Activated CD8-positive, alpha-beta T cell treated with anti-CD3 and anti-CD28 coated beads for 36 hours (primary cell): Measurements from ENCODE around the gene UBXN2A. TPM values are rescaled to one million over a fixed set of nuclear protein-coding genes. Genes with fewer than 3 reads are reported as not detected.

Source experiments
- ATAC-seq: fragments of 200-7000 bp; cut with Tn5 transposase; one replicate; pipeline ENCODE4 v1.10.0; 2021; ENCODE audit warnings: mild to moderate bottlenecking, moderate library complexity
- CTCF ChIA-PET: fragments of 350-600 bp; sonication (Branson Sonifier 250); formaldehyde crosslinking; loops from one replicate; lab custom pipeline; 2021; ENCODE audit warnings: antibody characterized with exemption; lab: Charles Lee
- POLR2A ChIA-PET: fragments of 350-600 bp; sonication (Branson Sonifier 250); formaldehyde crosslinking; loops from one replicate; lab custom pipeline; 2021; ENCODE audit warnings: antibody characterized with exemption; lab: Charles Lee
- DNase-seq: peaks from one replicate; pipeline ENCODE4 v3.0.0-alpha.2; 2020
- H3K27ac Mint-ChIP-seq: one replicate; pipeline ENCODE4 v1.8.0; 2021; ENCODE audit warnings: mild to moderate bottlenecking, mixed read lengths
- H3K27me3 Mint-ChIP-seq: one replicate; pipeline ENCODE4 v1.8.0; 2021; ENCODE audit warnings: mixed read lengths
- H3K36me3 Mint-ChIP-seq: one replicate; pipeline ENCODE4 v1.8.0; 2021; ENCODE audit warnings: low read depth, mixed read lengths
- H3K4me1 Mint-ChIP-seq: one replicate; pipeline ENCODE4 v1.8.0; 2021; ENCODE audit warnings: low read depth, mixed read lengths
- H3K4me3 Mint-ChIP-seq: one replicate; pipeline ENCODE4 v1.8.0; 2021; ENCODE audit warnings: mild to moderate bottlenecking, moderate library complexity, mixed read lengths
- H3K9me3 Mint-ChIP-seq: one replicate; pipeline ENCODE4 v1.8.0; 2021; ENCODE audit warnings: mixed read lengths
- intact Hi-C: fragments of 100-400 bp; cut with micrococcal nuclease; formaldehyde crosslinking; loops from one replicate; pipeline ENCODE4 v1.10.0; 2022
- total RNA-seq, 2 experiments: library from RNA; stranded (reverse); gene quantifications; one replicate each; pipeline ENCODE4 v1.2.3, GENCODE V29; 2021
- TF ChIP-seq, protein P1 (sequence below): fragments of 200-600 bp; IDR thresholded peaks from one replicate; pipeline ENCODE4 v1.8.0; 2022; ENCODE audit warnings: antibody characterized with exemption, mild to moderate bottlenecking

Gene UBXN2A
- total RNA-seq, 2 experiments from 2014 or later = 11.1 to 11.2 TPM

DNA sequence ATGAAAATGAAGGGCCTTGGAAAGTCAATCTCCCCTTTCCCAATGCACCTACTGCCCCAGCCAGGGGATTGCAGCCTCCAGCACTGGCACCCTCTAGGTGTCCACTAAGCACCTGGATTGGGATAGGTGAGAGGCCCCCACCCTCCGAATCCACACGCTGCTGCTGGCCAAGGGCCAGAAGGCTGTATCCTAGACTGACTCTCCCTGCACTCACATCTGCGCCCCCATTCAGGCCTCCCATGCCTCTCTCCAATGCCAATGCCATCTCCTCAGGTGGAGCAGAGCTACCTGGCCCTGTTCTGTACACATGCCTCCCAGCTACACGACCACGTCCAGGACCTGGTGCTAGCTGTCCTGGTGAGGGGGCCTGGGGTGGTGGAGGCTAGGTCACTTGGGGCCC lies 79.5 kb downstream of the UBXN2A start:
- H3K27ac Mint-ChIP-seq = no peak overlapping the region
- H3K36me3 Mint-ChIP-seq = peaks cover 7% of the 10 kb centered on the region
- H3K27me3 Mint-ChIP-seq = no peaks in the 10 kb centered on the region
- intact Hi-C loops = no loop called here
- DNase-seq (no peak), ATAC-seq (no peak)
- TF ChIP-seq, protein P1, sequence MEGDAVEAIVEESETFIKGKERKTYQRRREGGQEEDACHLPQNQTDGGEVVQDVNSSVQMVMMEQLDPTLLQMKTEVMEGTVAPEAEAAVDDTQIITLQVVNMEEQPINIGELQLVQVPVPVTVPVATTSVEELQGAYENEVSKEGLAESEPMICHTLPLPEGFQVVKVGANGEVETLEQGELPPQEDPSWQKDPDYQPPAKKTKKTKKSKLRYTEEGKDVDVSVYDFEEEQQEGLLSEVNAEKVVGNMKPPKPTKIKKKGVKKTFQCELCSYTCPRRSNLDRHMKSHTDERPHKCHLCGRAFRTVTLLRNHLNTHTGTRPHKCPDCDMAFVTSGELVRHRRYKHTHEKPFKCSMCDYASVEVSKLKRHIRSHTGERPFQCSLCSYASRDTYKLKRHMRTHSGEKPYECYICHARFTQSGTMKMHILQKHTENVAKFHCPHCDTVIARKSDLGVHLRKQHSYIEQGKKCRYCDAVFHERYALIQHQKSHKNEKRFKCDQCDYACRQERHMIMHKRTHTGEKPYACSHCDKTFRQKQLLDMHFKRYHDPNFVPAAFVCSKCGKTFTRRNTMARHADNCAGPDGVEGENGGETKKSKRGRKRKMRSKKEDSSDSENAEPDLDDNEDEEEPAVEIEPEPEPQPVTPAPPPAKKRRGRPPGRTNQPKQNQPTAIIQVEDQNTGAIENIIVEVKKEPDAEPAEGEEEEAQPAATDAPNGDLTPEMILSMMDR = no peak
- POLR2A ChIA-PET = no interaction called here
- H3K4me3 Mint-ChIP-seq = no peak overlapping the region
- no peaks in the 10 kb centered on the region for H3K9me3 Mint-ChIP-seq
- no peaks in the 10 kb centered on the region for H3K4me1 Mint-ChIP-seq
- CTCF ChIA-PET = interaction anchor here (1.2 kb wide), 1 partner anchor 64 kb away, joined by 4 read pairs; the partner anchor contains the start of gene TP53I3

DNA sequence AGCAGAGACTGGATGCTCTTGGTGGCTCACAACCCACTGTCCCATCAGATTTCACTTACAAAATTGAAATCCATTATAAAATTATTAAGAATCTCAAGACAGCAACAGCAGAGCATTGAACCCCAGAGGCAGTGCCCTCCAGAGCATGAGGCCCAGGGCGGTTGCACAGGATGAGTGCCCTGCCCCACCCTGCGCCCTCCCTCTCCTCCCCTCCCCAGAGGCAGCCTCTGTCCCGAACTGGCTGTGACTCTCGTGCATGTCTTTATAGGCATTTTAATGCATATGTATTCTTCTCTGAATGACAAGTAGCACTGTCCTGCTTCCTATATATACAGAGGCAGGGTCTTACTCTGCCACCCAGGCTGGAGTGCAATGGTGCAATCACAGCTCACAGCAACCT lies 80.0 kb downstream of the UBXN2A start:
- TF ChIP-seq, protein P1 = no peak
- DNase-seq = no peak
- H3K4me1 Mint-ChIP-seq = no peaks in the 10 kb centered on the region
- no peaks in the 10 kb centered on the region for H3K9me3 Mint-ChIP-seq
- H3K27me3 Mint-ChIP-seq = no peaks in the 10 kb centered on the region
- ChIA-PET CTCF (interaction anchor here (1.2 kb wide), 1 partner anchor 64 kb away, joined by 4 read pairs; the partner anchor contains the start of gene TP53I3), POLR2A (no interaction called here)
- no peak overlapping the region for H3K4me3 Mint-ChIP-seq
- ATAC-seq = no peak
- intact Hi-C loops = no loop called here
- no peak overlapping the region for H3K27ac Mint-ChIP-seq
- peaks cover 7% of the 10 kb centered on the region for H3K36me3 Mint-ChIP-seq

DNA sequence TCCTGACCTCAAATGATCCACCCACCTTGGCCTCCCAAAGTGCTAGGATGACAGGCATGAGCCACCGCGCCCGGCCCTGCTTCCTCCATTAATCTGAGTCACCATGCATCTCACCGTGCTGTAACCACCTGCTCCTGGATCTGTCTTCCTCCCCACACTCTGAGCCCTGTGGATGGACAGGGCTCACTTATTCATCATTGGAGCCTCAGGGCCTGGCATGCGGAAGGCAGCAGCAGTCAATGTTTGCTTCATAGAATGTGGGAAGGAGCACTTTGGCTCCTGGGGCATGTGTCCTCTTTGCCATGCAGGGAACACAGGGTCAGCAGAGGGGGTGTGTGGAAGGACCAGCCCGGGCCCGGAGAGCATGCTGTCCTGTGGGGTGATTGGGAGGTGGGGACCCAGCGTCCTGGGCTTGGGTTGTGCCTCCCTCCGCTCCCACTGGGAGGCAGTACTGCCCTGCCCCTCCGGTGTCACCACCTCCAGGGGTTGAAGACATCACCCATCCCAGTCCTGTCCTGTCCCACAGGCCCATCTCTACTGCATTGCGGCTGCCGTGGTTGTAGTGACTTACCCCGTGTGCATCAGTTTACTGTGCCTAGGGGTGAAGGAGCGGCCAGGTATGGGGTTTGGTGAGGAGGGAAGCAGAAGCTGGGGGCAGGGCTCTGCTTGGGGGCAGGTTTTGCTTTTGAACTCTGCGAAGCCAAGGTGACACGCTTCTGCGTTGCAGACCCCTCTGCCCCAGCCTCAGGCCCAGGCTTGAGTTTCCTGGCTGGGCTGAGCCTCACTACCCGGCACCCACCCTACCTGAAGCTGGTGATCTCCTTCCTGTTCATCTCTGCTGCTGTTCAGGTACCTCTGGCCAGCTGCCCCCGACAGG lies 81.1 kb downstream of the UBXN2A start:
- H3K36me3 Mint-ChIP-seq = peaks cover 9% of the 10 kb centered on the region
- intact Hi-C loops = no loop called here
- ChIA-PET CTCF (interaction anchor here (1.2 to 1.3 kb wide), 2 partner anchors 63 to 142 kb away, joined by 4 read pairs; partner anchors contain the start of gene TP53I3), POLR2A (no interaction called here)
- H3K4me1 Mint-ChIP-seq = peaks cover 2% of the 10 kb centered on the region
- ATAC-seq (peak; percentile 84), DNase-seq (peak; percentile 43)
- H3K9me3 Mint-ChIP-seq = no peaks in the 10 kb centered on the region
- H3K27ac Mint-ChIP-seq = no peak overlapping the region
- TF ChIP-seq, protein P1 = peak; percentile 38
- H3K4me3 Mint-ChIP-seq = no peak overlapping the region
- no peaks in the 10 kb centered on the region for H3K27me3 Mint-ChIP-seq

DNA sequence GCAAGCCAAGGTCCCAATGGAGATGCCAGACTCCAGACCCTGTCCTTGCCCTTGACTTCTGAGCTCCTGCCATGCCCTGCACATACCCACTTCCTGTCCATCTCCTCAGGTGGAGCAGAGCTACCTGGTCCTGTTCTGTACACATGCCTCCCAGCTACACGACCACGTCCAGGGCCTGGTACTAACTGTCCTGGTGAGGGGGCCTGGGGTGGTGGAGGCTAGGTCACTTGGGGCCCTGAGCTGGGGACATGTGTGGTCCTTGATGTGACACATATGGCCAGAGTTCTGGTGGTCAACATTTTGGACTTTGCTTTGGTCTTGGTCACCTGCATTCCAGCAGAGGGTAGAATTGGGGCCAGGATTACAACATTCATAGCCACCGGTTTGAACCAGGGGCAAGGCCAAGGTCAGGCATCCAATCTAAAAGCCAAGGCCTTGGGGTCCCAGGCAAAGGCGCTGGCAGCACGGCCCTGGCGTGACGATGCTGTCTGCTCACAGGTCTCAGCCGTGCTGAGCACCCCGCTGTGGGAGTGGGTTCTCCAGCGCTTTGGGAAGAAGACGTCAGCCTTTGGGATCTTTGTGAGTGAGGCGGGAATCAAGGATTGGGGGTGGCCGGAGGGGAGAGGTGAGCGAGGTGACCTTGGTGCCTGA lies 82.2 kb downstream of the UBXN2A start:
- DNase-seq (no peak), ATAC-seq (no peak)
- no peak overlapping the region for H3K4me3 Mint-ChIP-seq
- intact Hi-C loops = no loop called here
- ChIA-PET CTCF (interaction anchor here (1.3 to 2.4 kb wide), 2 partner anchors 62 to 141 kb away, joined by 4 to 9 read pairs; partner anchors contain the start of gene TP53I3), POLR2A (no interaction called here)
- peaks cover 3% of the 10 kb centered on the region for H3K4me1 Mint-ChIP-seq
- H3K36me3 Mint-ChIP-seq = peaks cover 9% of the 10 kb centered on the region
- no peaks in the 10 kb centered on the region for H3K9me3 Mint-ChIP-seq
- TF ChIP-seq, protein P1 = no peak
- H3K27me3 Mint-ChIP-seq = no peaks in the 10 kb centered on the region
- no peak overlapping the region for H3K27ac Mint-ChIP-seq
